Epidermal melanocyte (primary cell): Measurements from ENCODE around the gene L3MBTL2.
A peak's percentile ranks its signal among the peaks of the same experiment; 100 is the strongest.

Experiments used
- DNase-seq: peaks from one replicate; pipeline ENCODE4 v3.0.0; 2011; ENCODE audit warnings: low spot score; ENCODE audit not compliant: insufficient read length

The L3MBTL2 gene

DNA sequence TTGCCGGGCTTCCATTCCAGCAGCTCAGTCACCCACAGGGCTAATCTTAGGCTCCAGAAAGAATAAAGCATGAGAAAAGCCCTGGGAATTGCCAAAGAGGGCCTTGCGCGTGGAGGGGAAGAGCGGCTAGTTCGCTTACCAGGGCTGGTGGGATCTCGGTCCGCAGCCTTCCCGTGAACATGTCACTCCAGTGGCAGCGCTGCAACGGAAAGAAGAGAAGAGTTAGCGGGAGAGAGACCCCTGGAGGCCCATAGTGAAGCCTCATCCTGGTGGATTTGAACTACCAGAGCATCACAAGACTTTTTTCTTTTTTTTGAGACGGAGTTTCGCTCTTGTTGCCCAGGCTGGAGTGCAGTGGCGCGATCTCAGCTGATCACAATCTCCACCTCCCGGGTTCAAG is 62.8 kb downstream of the L3MBTL2 start:
- no peak for DNase-seq

DNA sequence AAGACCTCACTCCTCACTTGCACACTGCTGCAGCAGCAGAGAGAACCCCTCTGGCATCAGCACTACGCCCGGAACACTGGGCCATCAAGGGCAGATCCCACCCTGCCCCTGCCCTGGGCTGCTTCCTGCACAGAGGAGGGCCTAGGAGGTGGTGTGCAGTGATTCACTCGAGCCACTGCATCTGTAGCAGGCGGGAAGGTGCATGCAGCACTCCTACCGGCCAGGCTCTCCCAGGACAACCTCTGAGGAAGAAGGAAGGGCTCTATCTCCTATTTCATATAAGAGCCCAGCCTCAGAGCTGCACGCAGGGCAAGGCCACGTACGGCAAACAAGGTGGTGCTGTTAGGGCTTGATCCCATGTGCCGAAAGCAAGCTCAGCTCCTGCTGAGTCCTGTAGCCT is 66.7 kb downstream of the L3MBTL2 start:
- no peak for DNase-seq

DNA sequence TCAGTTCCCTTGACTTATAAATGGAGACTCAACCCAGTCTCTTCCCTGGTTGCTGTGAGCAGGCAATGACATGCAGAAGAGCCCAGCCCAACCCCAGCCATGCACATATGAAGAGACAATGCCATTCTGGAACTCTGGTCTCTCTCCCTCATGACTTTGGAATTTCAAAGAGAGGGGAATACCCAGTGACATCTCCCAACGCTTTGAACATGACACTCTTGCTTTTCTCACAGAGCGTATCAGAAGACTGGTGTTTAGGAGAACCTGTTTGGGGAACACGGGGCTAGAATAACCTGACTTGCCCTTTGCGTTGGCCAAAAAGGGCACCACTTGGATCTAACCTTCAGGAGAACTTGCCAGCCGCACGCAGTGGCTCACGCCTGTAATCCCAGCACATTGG is 68.0 kb downstream of the L3MBTL2 start:
- DNase-seq: peak; percentile 1

DNA sequence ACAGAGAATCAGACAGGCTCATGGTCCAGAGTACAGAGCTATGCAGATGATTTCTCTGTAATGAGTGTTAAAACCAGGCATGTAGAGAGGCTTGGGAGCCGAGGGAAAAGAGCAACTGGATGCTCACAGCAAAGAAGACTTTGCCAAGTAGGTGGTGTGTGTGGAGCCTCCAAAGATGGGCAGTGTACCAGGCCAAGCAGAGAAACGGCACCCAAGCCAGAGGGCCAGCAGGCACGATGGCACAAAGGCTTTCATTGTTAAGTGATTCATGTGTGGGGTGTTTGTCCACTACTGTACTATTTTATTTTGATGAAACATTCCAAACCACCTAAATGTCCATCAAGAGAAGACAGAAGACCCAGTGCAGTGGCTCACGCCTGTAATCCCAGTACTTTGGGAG is 69.7 kb downstream of the L3MBTL2 start:
- peak; percentile 46 for DNase-seq

DNA sequence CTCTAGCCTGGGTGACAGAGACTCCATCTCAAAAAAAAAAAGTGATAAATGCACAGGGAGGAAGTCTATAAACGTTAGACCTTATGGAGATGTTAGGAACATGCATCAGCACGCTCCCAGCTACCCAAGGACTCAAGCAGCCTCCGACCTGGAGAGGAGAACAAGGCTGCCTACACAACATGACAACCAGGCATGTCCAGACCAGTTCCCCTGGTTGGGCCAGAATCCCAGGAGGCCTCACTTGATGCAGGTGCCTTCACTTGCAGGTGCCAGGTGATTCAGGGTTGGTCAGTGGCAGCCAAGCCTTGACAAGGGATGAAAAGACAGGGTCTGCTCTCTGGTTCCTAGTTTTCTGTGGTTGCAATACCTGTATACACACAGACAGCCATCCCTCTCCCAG is 75.0 kb downstream of the L3MBTL2 start:
- DNase-seq: peak; percentile 7

DNA sequence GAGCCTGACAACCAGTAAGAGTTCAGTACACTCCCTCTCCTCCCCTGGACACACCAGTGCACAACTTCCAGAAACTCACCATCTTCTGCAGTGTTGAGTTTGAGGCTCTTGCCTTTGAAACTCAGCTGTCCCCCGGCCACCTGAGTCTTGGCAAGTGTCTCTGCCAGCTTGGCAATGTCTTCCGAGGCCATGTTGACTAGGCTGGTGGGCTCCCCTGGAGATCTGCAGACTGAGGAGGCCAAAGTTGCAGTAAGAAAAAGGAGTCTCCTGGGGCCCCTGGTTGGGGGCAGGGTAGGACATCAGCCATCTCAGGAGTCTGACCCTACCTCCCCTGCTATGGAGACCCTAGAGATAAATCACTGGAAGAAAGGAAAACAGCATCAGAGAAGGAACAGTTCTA is 75.7 kb downstream of the L3MBTL2 start:
- DNase-seq: no peak
